Suprapubic skin (tissue), 4 donors: ENCODE data around the gene IL36B. TPM values are rescaled to one million over a fixed set of nuclear protein-coding genes. Genes with fewer than 3 reads are reported as not detected.

ENCODE experiments used
- DNase-seq, 2 donors: peaks; one replicate each; pipeline ENCODE4 v3.0.0-alpha.2; 2019; ENCODE audit warnings: low spot score in 2 of 2
- H3K27ac ChIP-seq: fragments of 200-600 bp; sonication (generic); one replicate; pipeline ENCODE4 v1.5.1; 2019
- H3K27me3 ChIP-seq: fragments of 200-600 bp; sonication (generic); one replicate; pipeline ENCODE4 v1.5.1; 2019
- H3K36me3 ChIP-seq: fragments of 200-600 bp; sonication (generic); one replicate; pipeline ENCODE4 v1.5.1; 2019
- H3K4me1 ChIP-seq: fragments of 200-600 bp; sonication (generic); one replicate; pipeline ENCODE4 v1.5.1; 2019
- H3K4me3 ChIP-seq: fragments of 200-600 bp; sonication (generic); one replicate; pipeline ENCODE4 v1.5.1; 2019; ENCODE audit warnings: mild to moderate bottlenecking
- H3K9me3 ChIP-seq: fragments of 200-600 bp; sonication (generic); one replicate; pipeline ENCODE4 v1.5.1; 2019
- EP300 ChIP-seq: sonication (generic); formaldehyde crosslinking; IDR thresholded peaks from one replicate; pipeline ENCODE4 v1.6.1; 2017; ENCODE audit warnings: antibody characterized with exemption
- POLR2A ChIP-seq, 2 donors: fragments of 450-650 bp; IDR thresholded peaks; one replicate each; pipeline ENCODE4 v1.6.1; 2017; ENCODE audit warnings: antibody characterized with exemption in 2 of 2, mild to moderate bottlenecking in 2 of 2, moderate library complexity in 2 of 2
- POLR2AphosphoS5 ChIP-seq, 3 donors: sonication (generic); formaldehyde crosslinking; IDR thresholded peaks; one replicate each; pipeline ENCODE4 v1.6.1; 2017; ENCODE audit warnings: antibody characterized with exemption in 3 of 3
- WGBS: methylation state at CpG from one replicate; pipeline ENCODE4 v1.1.5; 2018; 5-methylcytosine and 5-hydroxymethylcytosine counted together
- total RNA-seq, 4 donors: library from RNA; depleted of rRNA; stranded (reverse); fragments of >200 nt; gene quantifications; one replicate each; pipeline ENCODE4 v1.1.0, GENCODE V29; 2016
- TF ChIP-seq, protein P1 (sequence below), 2 donors: fragments of 200-600 bp in 1 of 2; fragments of 450-650 bp in 1 of 2; sonication (generic) in 1 of 2; IDR thresholded peaks; one replicate each; pipeline ENCODE4 v1.5.1; 2016 to 2019; ENCODE audit warnings: antibody characterized with exemption in 2 of 2, mild to moderate bottlenecking in 1 of 2, moderate library complexity in 1 of 2

The IL36B gene
- total RNA-seq, 4 donors from 2014 or later = 1.5 to 7.9 (median 4.0) TPM

DNA sequence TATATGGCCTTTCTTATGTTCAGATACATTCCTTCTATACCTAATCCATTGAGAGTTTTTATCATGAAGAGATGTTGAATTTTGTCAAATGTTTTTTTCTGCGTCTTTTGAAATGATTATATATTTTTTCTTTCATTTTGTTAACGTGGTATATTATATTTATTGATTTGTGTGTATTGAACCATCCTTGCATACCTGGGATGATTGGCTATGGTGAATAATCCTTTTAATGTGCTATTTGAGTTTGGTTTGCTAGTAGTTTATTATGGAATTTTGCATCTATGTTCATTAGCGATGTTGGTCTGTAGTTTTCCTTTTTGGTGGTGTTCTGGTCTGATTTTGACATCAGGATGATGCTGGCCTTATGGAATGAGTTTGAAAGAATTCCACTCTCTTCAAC, 63.1 kb downstream of the IL36B start:
- H3K27me3 ChIP-seq = no peaks in the 10 kb centered on the region
- H3K27ac ChIP-seq = no peak overlapping the region
- no peak for DNase-seq
- no peaks in the 10 kb centered on the region for H3K36me3 ChIP-seq
- TF ChIP-seq EP300 = no peak
- no peak for TF ChIP-seq POLR2AphosphoS5 (IDR thresholded peaks at IDR 0.05)
- TF ChIP-seq POLR2A (IDR thresholded peaks at IDR 0.05) = no peak
- TF ChIP-seq, protein P1, sequence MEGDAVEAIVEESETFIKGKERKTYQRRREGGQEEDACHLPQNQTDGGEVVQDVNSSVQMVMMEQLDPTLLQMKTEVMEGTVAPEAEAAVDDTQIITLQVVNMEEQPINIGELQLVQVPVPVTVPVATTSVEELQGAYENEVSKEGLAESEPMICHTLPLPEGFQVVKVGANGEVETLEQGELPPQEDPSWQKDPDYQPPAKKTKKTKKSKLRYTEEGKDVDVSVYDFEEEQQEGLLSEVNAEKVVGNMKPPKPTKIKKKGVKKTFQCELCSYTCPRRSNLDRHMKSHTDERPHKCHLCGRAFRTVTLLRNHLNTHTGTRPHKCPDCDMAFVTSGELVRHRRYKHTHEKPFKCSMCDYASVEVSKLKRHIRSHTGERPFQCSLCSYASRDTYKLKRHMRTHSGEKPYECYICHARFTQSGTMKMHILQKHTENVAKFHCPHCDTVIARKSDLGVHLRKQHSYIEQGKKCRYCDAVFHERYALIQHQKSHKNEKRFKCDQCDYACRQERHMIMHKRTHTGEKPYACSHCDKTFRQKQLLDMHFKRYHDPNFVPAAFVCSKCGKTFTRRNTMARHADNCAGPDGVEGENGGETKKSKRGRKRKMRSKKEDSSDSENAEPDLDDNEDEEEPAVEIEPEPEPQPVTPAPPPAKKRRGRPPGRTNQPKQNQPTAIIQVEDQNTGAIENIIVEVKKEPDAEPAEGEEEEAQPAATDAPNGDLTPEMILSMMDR (IDR thresholded peaks at IDR 0.05) = no peak
- H3K4me3 ChIP-seq = no peak overlapping the region
- H3K4me1 ChIP-seq = no peaks in the 10 kb centered on the region
- WGBS = 76% methylated on average over 3 of the region's 3 CpGs
- peaks cover 12% of the 10 kb centered on the region for H3K9me3 ChIP-seq

DNA sequence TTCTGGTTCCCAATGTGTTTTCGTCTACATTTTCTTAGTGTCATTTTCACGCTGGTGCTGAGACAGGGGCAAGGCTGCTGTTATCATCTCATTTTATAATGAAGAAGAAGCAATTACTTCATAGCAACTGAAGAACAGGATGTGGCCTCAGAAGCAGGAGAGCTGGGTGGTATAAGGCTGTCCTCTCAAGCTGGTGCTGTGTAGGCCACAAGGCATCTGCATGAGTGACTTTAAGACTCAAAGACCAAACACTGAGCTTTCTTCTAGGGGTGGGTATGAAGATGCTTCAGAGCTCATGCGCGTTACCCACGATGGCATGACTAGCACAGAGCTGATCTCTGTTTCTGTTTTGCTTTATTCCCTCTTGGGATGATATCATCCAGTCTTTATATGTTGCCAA, 67.6 kb downstream of the IL36B start:
- Histone ChIP-seq H3K27ac (no peak overlapping the region), H3K9me3 (peaks cover 9% of the 10 kb centered on the region), H3K27me3 (no peaks in the 10 kb centered on the region), H3K4me1 (no peaks in the 10 kb centered on the region), H3K36me3 (no peaks in the 10 kb centered on the region), H3K4me3 (no peak overlapping the region)
- DNase-seq = no peak
- 93% methylated on average over 5 of the region's 5 CpGs for WGBS
- TF ChIP-seq, protein P1 (IDR thresholded peaks at IDR 0.05) = no peak
- TF ChIP-seq POLR2A (IDR thresholded peaks at IDR 0.05) = no peak
- TF ChIP-seq EP300 = no peak
- TF ChIP-seq POLR2AphosphoS5 (IDR thresholded peaks at IDR 0.05) = no peak

DNA sequence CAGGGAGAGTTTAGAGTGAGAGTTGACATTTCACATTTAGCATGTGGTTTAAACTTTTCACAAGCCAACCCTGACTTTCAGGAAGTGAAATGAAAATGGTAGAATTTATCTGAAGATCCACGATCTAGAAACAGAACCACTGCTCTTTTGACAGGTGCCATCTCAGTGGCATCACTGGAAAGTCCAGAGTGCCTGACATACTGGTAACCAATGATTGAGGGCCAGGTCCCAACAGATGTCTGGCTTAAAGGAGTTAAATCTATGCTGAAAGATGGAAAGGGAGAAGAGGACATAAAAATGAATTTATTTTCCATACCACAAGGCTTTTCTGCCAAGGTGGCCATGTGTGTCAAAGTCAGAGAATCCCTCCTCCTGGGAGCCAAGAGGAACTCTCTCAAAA, 72.1 kb downstream of the IL36B start:
- no peaks in the 10 kb centered on the region for H3K36me3 ChIP-seq
- 42% methylated on average over 1 of the region's 1 CpG for WGBS
- TF ChIP-seq, protein P1 (IDR thresholded peaks at IDR 0.05) = no peak
- TF ChIP-seq EP300 = no peak
- TF ChIP-seq POLR2A (IDR thresholded peaks at IDR 0.05) = no peak
- TF ChIP-seq POLR2AphosphoS5 (IDR thresholded peaks at IDR 0.05) = no peak

DNA sequence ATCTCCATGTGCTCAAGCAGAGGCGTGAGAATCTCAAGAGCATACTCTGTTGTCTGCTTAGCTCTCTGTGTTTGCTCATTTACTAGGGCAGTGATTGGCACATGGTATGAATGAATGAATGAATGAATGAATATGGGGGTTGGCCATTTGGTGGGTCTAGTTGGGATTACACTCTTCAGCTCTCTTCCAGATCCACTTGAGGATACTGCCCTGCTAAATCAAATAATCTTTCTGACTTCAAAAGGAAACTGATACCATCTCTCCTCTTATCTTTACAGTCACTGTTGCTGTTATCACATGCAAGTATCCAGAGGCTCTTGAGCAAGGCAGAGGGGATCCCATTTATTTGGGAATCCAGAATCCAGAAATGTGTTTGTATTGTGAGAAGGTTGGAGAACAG, 72.9 kb downstream of the IL36B start:
- DNase-seq = no peak
- H3K27me3 ChIP-seq = peaks cover 10% of the 10 kb centered on the region
- WGBS = 80% methylated on average over 1 of the region's 1 CpG

More for the DNA sequence above, 72.1 kb downstream of the IL36B start:
- no peaks in the 10 kb centered on the region for H3K9me3 ChIP-seq
- no peak overlapping the region for H3K27ac ChIP-seq
- DNase-seq = no peak
- H3K27me3 ChIP-seq = peaks cover 10% of the 10 kb centered on the region
- H3K4me3 ChIP-seq = no peak overlapping the region
- no peaks in the 10 kb centered on the region for H3K4me1 ChIP-seq

DNA sequence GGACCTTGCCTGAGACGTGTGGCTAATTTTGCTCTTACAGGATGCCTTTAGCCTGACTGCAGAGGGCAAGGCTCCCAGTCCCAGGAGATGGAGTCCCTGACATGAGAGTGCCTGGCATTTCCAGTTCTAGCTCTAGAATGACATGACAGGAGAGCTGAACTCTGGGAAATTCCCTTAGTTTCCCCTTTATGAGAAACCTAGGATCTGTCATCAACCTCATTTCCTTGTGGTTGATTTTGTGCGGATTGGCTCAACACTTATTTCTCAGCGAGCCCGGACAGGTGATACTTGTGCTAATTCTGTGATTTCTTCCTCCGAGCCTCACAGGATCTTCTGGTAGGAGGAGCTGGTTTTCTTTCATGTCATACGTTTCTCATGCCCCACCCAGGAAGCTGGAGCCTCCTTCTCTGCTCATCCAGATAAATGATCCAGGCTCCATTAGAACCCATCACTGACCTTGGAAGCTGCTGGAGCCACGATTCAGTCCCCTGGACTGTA, 75.1 kb downstream of the IL36B start, which contains the start of gene IL36G:
Gene IL36G (plus strand): TSS at position 448 of the 498 bp plus-strand sequence. CDS start 633 bp downstream, outside the sequence.
- Histone ChIP-seq H3K27me3 (peaks cover 13% of the 10 kb centered on the region), H3K36me3 (no peaks in the 10 kb centered on the region), H3K4me3 (no peak within 1 kb of the TSS), H3K9me3 (no peaks in the 10 kb centered on the region), H3K4me1 (no peaks in the 10 kb centered on the region), H3K27ac (no peak within 1 kb of the TSS)
- TF ChIP-seq, protein P1 (IDR thresholded peaks at IDR 0.05) = no peak
- no peak for TF ChIP-seq EP300
- no peak for TF ChIP-seq POLR2A (IDR thresholded peaks at IDR 0.05)
- TF ChIP-seq POLR2AphosphoS5 (IDR thresholded peaks at IDR 0.05) = no peak
- 30% methylated on average over 7 of the region's 7 CpGs for WGBS
- DNase-seq = no peak

More for the DNA sequence above, 72.9 kb downstream of the IL36B start:
- Histone ChIP-seq H3K9me3 (no peaks in the 10 kb centered on the region), H3K4me3 (no peak overlapping the region), H3K27ac (no peak overlapping the region), H3K36me3 (no peaks in the 10 kb centered on the region), H3K4me1 (no peaks in the 10 kb centered on the region)
- no peak for TF ChIP-seq EP300
- TF ChIP-seq, protein P1 (IDR thresholded peaks at IDR 0.05) = no peak
- no peak for TF ChIP-seq POLR2A (IDR thresholded peaks at IDR 0.05)
- no peak for TF ChIP-seq POLR2AphosphoS5 (IDR thresholded peaks at IDR 0.05)

Other genes with a start within 250 kb of the IL36B start
- gene IL1B, start 216.1 kb downstream of the IL36B start, total RNA-seq = 1 to 10 TPM in 1 of 4 donors, not detected in 3; 1.2 TPM
- 100 to 1,000 TPM in 3 of 4 donors, 1 to 10 TPM in 1; 7.2 to 133 (median 124) TPM for gene IL37, start 141.7 kb downstream of the IL36B start, total RNA-seq
- gene IL36G, start 74.9 kb downstream of the IL36B start, total RNA-seq = 10 to 100 TPM; 13.4 to 28.8 (median 17.1) TPM
- not detected for gene IL36A, start 47.4 kb downstream of the IL36B start, total RNA-seq
- 10 to 100 TPM in 3 of 4 donors, 1 to 10 TPM in 1; 7.7 to 73.9 (median 37.1) TPM for gene IL36RN, start 6.3 kb upstream of the IL36B start, total RNA-seq
- gene IL1F10, start 15.1 kb upstream of the IL36B start, total RNA-seq = 10 to 100 TPM in 3 of 4 donors, under 1 TPM in 1; 0.80 to 23.2 (median 18.3) TPM
- gene IL1RN, start 74.7 kb upstream of the IL36B start, total RNA-seq = 100 to 1,000 TPM; 129 to 147 (median 135) TPM
- gene PSD4, start 121.1 kb upstream of the IL36B start, total RNA-seq = 100 to 1,000 TPM in 1 of 4 donors, 10 to 100 TPM in 3; 53.8 to 102 (median 88.0) TPM
- gene PAX8, start 226.1 kb upstream of the IL36B start, total RNA-seq = 1 to 10 TPM; 2.3 to 7.7 (median 5.6) TPM